ENCODE results near the gene ALDH1L1.
A peak's percentile ranks its signal among the peaks of the same experiment; 100 is the strongest.

The ALDH1L1 gene

GRCh38 chr3:126153695-126154360 lies 26.6 kb downstream of the ALDH1L1 start:
- DNase-seq, result no peak

GRCh38 chr3:126152901-126153694 lies 27.3 kb downstream of the ALDH1L1 start:
- no peak for DNase-seq

- DNase-seq, result no peak
Measured at GRCh38 chr3:126152458-126152857, 27.9 kb downstream of the ALDH1L1 start.

DNA sequence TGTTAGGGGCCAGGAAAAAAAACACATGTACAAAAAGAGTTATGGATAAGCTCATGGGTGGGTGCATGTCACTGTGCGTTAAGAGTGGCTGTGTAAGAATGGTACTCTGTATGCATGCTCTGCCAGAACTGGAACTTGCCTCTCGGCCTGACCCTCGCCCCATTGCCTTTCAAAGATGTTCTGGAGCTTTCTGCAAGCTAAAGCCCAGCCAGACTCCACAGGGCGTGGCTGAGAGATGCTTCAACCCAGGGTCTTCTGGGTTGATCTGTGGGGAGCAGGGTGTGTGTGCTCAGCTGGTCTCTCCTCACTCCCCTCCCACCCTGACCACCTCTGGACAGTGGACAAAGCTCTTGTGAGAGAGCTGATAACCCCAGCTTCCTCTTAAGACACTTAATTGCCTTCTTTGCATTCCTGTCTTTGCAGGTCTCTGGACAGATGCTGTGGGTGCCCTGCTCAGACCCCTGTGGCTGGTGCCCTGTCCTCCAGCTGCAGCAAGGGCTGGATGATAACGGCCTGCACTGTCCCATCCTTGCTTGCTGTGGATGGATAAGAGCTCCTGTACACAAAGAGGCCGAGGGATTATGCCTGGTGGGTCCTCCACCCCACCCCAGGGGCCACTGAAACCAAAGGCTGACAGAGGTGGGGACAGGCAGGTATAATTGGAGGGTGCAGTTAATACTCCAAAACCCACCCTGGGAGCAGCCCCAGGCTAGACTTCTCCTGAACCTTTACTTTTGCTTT lies 28.7 kb downstream of the ALDH1L1 start:
- DNase-seq, result no peak

DNA sequence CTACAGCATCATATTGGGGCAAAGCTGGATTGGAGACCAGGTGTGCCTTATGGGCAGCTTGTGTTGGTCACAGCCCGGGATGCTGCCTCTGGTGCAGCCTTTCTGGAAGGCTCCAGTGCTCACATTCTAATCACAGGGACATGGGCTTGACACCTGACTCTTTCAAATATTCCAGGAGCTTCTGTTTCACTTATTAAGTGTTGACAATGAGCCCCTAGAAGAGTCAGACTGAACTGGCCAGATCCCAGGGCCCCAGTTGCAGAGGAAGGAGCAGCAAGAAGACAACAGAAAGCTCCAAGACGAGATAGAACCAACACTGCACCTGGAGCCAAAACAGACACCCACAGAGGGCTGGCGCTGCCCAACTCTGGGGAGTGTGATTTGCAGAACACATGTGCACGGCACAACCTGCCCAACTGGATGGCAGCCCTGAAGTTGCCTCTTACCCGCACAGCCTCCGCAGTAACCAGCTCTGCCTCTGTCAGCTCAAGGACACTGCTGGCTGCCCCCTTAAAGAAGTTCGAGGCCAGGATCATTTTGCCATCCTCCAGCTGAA lies 30.3 kb downstream of the ALDH1L1 start:
- DNase-seq, result no peak

- DNase-seq, result no peak
Measured at GRCh38 chr3:126149256-126149902, 31.0 kb downstream of the ALDH1L1 start.

DNA sequence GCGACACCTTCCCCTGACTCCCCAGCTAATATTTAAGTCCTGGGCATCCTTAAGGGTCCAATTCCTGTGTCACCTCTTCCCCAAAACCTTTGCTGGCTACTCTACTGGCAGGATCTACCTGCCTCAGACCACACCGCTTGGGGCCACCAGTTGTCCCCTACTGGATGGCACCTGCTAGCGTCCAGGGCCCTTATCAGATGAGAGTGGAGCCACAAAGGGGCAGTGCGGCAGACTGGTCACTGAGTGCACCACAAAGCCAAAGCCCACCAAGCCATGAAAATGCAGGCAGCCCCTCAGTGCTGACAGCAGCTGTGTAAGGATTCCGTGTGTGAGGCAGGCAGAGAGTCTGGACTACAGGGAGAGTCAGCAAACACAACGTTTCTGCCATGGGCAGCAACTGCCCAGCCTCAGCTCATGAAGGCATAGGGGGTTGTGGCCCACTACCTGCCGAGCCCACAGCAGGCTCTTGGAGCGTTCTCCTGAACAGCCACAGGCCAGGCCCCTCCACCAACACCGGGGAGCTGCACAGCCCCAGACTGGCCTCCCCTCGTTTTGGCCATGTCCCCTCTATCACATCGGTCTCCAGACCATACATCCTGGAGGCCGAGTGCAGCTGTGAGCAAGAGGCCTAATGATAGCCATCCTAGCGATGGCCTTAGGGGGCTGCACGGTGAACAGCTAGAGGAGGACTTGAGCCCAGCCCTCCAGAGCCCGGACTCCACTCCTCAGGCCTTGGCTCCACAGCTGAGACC lies 32.3 kb downstream of the ALDH1L1 start:
- DNase-seq, result no peak

- no peak for DNase-seq
Measured at GRCh38 chr3:126147147-126147931, 33.0 kb downstream of the ALDH1L1 start.

GRCh38 chr3:126146525-126147146 lies 33.8 kb downstream of the ALDH1L1 start:
- DNase-seq, result no peak

DNA sequence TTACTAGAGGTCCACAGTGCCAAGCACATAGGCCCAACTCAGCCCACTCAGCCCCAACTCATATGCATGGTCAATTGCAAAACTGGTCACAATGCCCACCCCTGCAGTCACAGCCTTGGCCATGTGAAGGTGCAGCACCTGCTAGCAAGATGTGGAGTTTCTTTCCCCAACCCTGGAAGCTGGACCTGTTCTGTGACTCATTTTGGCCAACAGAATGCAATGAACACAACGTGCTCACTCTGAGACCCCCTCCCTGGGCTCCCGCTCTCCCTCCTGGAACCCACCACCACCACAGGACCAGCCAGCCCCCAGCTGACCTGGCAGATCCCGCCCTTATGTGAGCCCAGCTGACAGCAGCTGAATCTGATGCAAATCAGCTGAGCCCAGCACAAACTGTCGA lies 34.4 kb downstream of the ALDH1L1 start:
- DNase-seq, result no peak

- DNase-seq, result no peak
Measured at GRCh38 chr3:126142652-126143051, 37.7 kb downstream of the ALDH1L1 start.

DNA sequence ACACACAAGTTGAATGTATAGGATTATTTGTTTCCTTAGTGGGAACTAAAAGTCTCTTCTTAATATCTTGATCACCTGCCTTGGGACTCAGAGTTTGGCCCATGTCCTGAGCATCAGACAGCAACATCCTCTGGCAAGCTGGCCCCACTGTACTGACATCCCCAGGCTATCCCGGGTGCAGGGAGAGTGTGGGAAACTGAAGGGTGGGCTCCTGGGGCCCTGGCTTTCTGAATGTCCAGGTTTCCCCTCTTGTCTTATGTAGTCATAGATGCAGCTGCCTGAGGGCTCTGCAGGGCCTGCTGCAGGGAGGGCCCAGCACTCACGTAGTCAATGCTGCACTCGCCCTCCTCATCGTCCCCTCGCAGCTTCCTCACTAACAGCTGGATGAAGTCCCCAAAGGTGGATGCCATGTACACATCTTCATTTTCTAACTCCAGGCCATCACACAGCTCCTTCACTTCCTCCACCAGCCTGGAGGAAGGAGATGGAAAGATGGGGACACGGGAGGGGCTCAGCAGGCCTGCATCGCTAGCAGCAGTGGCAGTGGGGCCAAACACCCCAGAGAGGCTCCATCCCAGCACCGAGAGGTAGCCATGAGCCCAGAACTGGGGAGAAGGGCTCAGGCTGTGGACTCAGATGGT lies 42.8 kb downstream of the ALDH1L1 start:
- DNase-seq, result no peak

GRCh38 chr3:126136428-126137220 lies 43.8 kb downstream of the ALDH1L1 start:
- no peak for DNase-seq

GRCh38 chr3:126135406-126136076 lies 44.8 kb downstream of the ALDH1L1 start:
- DNase-seq, result no peak

DNA sequence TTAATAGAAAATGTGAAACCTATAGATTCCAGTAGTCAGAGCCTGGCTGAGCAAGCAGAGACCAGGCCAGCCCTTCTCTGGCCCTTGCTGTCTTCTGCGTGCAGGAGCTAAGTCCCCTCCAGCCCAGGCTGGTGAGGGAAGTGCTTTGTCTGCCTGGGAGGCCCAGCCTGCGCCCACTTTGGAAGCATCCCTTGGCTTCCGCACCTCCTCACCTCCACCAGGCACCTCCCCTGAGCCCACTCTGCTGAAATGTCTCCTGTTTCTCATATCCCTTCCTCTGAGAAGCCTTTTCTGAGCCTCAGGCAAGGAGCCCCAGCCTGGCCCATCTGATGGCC lies 45.3 kb downstream of the ALDH1L1 start:
- DNase-seq, result no peak

DNA sequence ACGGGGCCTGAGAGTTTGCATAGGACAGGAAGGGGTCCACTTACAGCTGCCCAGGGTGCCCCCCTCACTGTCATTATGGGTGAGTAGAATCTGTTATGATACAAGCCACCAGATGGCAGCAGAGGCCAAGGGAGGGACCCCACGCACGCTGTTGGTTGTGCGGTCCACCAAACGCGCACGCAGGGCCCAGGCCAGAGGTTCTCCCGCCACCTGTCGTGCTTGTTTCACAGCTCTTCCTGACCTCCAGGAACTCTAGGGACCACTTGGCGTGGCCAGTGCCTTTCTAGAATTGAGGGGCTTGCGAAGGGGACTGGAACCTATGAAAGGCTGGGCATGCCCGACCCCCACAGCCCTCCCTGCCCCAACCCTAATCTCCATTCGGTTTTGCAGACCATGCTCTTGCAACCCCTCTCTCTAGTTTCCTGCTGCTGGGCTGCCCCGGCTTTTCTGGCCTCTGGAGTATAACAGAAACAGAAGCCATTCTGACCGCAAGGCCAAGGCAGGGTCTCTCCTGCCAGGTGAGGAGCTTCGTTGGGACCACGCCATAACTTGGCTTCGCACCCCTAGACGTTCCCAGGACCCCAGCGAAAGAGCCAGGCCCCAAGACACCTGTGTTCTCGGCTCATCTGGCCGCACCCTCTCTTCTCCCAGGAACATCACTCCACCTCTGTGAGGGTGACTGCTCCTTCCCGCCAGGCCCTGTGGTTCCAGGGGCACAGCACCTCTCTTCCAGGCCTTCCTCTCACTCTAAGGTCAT lies 46.0 kb downstream of the ALDH1L1 start:
- DNase-seq, result peak; percentile 51

- DNase-seq, result no peak
Measured at GRCh38 chr3:126133606-126134005, 46.8 kb downstream of the ALDH1L1 start.
